Cerebellar cortex (tissue), 1 donor: ENCODE data around the gene POLQ.
"Not testable (repeated sequence)": the region's sequence is repeated elsewhere in the genome, so short reads cannot be mapped to it uniquely, and the experiment has no call there.

Experiments
- DNase-seq: peaks from one replicate; pipeline ENCODE4 v3.0.0-alpha.2; 2015; ENCODE audit warnings: low spot score

Gene POLQ

DNA sequence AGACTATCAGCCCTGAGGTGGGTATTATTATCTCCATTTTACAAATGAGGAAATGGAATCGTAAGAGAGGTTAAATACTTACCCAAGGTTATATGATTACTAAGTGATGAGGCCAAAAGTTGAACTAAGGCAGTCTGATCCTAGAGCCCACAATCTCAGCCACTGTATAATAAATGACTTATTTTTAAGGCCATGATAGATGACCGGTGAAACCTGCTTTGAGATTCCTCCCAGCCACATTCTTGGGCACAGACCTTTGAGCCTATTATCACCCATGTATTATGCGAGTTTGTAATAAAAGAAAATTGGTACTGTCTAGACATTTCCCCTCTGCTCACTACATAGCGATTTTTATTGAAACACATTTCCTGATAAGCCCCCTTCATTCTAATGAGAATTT lies 37.4 kb downstream of the POLQ start:
- DNase-seq, result no peak

DNA sequence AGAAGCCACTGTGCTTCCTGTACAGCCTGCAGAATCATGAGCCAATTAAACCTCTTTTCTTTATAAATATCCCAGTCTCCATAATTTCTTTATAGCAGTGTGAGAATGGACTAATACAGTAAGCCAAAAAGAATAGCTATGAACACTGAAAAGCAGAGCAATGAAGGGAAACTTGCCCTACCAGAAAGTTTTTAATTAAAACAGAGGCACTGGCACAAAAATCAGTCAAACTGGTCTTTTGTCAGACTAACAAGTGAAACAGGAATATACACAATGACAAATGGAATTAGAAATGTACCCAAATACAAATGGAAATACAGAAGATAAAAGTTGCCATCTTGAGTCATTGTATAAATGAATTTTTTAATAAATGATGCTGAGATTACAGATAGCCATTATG lies 40.5 kb downstream of the POLQ start:
- no peak for DNase-seq

DNA sequence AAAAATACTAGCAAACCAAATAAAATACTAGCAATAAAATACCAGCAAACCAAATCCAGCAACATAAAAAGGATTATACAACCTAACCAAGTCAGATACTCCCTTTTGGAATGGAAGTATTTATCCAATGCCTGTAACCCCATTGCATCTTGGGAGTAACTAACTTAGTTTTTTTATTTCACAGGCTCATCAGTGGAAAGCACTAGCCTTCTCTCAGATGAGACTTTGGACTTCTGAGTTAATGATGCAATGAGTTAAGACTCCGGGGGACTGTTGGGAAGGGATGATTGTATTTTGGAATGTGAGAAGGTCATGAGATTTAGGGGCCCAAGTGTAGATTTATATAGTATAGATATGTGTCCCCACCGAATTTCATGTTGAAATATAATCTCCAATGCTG lies 41.2 kb downstream of the POLQ start:
- DNase-seq, result no peak

DNA sequence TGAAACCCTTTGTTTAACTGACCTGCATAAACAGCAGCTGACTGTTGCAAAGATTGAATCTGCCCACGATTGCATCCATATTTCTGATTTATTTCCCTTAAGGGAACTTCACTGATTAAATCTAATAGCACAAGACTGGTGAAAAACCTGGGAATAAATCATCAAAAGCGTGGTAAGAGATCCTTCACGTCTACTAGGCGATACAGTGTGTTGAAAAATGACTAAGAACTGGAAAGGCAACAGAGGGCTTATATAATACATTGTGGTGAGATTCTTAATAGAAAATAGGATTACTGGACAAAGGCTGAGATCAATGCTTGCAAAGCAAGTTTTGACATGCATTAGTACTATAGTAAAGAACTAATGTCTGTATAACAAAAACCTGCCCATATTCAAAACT lies 49.0 kb downstream of the POLQ start:
- no peak for DNase-seq

DNA sequence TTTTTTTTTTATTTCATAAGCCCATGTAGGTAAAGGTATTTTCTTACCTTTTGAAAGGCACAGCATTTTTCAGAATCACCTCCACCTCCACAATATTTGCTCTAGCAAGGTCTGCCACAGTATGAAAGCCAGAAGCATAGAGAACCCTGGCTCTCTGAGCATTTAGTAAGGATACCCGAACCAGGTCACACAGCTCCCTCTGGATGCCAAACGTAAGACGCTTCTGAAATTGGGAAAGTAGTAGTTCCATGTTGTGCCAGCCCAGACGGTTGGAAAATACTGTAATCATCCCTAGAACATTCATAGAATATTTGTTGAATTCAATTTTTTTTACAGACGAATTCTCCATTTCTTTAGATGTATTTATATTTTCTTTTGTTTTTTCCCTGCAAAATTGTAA lies 52.4 kb downstream of the POLQ start:
- DNase-seq, result peak; percentile 2

DNA sequence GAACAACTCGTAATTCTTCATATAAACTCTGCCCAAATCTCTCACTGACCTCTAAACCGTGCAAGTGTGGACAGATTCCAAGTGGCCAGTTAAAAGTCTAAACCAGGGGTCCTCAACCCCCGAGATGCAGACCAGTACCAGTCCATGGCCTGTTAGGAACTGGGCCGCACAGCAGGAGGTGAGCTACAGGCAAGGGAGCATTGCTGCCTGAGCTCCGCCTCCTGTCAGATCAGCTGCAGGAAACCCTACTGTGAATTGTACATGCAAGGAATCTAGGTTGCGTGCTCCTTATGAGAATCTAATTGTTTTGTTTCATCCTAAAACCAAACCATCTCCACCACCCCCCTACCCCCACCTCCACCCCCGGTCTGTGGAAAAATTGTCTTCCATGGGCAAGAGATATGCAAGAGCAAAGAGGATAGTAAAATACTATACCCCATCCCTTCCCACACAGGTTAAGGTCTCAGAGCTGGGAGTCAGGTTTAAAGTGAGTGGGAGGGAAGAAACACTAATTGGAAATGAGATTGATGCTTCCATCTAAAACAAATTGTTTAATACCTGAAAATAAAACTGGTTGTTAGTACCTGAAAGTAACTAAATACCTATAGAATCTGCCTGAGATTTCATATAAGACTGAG lies 54.0 kb downstream of the POLQ start:
- DNase-seq, result no peak

DNA sequence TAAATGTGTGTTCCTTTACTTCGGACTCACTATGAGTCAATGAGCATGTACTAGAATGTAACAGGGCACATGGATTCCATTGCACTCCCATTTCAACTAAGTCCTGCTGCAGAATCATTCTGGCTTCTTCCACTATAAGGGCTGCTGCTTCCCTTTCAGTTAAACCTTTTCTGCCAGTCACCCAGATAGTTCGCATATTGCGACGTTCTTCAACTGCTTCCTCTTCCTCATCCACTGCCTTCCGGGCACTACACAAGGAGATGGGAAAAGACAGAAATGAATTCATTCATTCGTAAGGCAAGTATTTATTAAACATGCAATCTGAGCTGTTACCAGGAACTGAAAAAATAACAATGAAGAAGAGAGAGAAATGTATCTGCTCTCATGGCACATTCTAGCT lies 55.6 kb downstream of the POLQ start:
- no peak for DNase-seq

DNA sequence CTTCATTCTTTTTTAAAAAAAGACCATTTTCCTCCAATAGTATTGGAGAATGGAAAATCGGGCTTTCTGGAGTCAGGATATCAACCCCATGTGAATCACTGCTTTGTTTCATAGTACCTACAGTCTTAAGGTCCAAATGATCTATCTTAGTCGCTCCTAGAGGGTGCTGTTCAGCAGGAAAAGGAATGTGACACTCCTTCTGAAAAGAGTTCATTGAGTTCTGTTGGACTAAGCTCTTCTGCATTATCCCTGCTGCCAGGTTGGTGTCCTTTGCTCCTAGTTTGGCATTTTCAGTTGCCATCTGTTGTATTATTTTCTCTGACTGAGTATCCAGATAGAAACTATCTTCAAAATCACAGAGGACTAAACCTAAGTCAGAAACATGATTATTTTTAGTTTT lies 57.2 kb downstream of the POLQ start:
- DNase-seq, result peak; percentile 79

DNA sequence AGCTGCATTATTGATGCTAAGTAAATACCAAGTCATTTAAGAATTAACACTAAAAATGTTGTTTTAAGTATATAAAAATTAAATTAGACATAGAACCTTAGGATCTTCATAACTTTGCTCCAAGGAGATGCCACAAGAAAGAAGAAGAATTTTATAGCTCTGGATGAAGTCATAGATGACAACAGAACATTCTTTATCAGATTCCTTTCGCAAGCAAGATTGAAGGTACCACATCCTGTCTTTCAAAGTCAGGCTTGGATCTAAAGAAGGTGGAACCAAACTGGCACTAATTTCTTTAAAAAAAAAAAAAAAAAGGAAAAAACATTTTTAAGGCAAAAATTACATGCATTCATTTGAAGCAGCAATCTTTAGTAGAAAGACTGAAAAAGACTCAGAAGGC lies 62.5 kb downstream of the POLQ start:
- no peak for DNase-seq

DNA sequence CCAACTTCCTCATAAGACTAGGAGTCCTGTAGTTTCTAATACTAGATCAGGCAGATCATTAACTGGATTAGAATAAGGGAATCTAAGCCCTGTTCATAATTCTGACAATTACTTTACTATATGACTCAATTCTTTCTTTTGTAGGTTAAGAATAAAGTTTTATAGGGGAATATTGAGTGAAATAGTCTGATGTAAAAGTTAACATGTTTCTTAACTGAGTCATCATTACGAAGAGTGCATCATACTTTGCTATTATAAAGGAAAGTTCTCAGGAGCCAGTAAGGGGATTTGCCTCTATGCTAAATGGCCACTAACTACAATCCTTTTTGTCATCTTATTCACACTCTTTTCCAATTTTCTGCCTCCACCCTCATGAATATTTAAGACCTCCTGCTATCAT lies 63.1 kb downstream of the POLQ start:
- no peak for DNase-seq

DNA sequence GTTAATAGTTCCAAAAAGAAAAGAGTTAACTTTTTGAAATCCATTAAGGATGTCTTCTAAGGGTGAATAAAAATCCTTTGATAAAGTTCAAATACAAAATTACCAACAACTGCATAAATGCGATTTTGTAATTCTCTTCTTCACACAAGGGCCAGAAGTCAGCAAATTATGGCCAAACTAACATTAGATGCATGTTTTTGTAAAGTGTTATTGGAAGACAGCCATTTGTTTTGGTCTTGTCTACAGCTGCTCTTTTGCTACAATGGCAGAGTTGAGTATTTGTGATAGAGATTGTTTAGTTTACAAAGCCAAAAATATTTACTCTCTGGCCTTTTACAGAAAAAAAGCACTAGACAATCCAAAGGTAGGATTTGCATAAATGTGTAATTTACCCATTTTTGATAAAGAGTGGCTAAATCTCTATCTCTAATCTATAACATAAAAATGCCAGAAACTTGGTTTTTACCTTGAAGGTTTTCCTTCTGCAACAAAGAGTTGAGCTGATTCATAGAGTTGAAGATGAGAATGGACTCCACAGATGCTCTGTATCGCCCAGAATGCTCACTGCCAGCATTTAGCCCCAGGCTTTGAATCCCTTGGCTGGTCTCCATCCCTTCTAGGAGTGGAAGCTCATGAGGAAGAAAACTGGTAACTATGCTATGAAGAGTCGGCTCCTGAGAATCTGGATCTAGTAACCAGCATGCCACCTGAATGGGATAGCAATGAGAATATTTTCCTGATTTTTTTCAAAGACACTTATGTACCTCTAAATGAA lies 64.5 kb downstream of the POLQ start:
- DNase-seq, result peak; percentile 13

DNA sequence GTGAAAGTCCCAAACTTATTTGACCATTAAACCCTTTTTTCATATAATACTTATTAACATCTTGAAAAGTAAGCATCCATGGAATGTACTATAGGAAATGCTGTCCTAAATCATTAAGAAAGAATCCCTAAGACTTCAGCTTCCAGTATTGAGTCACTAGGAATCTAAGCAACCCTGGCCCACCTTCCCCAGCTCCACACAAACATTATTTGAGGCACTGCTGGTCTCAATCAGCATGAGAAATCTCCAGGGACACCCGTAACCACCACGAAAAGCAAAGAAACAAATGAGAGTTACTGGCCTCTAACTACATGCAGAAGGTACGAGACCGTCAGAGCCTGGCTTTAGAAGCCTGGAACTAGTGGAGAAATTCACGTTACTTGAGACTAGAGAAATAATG lies 68.2 kb downstream of the POLQ start:
- no peak for DNase-seq

DNA sequence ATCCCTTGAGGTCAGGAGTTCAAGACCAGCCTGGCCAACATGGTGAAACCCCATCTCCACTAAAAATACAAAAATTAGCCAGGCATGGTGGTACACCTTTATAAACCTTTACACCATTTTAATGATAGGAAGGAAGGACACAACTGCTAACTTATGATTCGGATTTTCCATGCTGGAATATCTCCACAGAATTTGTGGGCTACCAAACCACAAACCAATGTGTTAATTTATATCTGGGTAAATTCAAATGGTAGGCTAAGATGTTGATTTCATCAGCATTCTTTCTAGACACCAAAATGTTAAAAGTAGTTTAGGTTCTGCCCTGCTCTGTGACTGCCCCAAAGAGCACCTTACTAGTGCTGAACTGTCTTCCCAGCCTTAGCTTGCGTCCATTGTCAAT lies 72.8 kb downstream of the POLQ start:
- DNase-seq, result no peak

DNA sequence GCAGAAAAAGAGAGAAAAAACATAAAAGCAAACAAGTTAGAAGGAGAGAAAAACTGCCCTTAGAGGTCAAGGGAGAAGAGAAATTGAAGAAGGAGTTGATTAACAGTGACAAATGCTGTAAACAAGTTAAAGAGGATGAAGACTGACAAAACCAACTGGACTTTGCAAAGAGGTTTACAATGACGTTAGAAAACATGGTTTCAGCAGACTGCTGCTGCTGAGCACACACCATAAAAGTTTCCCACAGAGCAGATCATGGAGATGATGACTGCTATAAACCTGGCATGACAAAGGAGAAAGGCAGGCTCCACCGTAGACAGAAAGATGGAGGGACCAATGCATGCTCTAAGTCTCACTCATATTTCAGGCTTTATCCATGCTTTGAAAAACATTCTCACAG lies 78.7 kb downstream of the POLQ start:
- DNase-seq, result no peak

DNA sequence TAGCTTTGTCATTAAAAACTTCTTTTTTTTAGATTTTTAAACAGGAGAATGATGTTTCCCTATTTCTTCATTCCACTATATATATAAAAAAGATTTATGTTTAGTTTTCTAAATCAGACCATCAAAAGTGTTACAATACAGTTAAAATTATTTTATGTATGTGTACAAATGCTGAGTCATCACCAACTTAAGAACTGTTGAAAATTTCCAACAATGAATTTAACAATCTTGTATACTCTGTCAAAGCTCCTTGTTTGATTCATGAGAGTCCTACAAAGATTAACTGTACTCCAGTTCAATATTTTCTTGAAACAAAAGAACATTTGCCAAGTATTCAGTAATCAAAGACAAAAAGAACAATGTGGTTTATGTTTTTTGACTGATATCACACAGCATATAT lies 82.0 kb downstream of the POLQ start:
- DNase-seq, result no peak

DNA sequence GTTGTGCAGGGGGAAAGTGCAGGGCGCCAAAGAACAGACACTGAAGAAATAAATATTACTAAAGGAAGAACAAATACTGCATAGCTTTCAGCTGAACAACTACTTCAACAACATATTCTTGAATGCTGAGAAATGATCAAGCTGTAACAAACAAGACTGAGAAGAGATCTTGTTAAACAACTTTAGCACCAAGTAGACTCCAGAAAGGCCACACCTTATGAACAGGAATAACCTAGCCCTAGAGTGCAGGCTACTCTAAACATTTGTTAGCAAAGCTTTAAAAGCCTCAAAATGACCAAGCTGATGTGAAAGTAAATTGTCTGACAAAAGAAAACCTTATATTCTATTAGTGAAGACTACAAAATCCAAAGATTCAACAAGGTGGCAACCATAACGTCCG lies 83.2 kb downstream of the POLQ start:
- DNase-seq, result no peak

DNA sequence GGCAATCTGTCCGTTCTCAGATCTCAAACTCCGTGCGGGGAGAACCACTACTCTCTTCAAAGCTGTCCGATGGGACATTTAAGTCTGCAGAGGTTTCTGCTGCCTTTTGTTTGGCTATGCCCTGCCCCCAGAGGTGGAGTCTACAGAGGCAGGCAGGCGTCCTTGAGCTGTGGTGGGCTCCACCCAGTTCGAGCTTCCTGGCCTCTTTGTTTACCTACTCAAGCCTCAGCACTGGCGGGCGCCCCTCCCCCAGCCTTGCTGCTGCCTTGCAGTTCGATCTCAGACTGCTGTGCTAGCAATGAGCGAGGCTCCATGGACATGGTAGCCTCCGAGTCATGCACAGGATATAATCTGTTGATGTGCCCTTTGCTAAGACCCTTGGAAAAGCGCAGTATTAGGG lies 94.0 kb downstream of the POLQ start:
- DNase-seq, result not testable (repeated sequence)

DNA sequence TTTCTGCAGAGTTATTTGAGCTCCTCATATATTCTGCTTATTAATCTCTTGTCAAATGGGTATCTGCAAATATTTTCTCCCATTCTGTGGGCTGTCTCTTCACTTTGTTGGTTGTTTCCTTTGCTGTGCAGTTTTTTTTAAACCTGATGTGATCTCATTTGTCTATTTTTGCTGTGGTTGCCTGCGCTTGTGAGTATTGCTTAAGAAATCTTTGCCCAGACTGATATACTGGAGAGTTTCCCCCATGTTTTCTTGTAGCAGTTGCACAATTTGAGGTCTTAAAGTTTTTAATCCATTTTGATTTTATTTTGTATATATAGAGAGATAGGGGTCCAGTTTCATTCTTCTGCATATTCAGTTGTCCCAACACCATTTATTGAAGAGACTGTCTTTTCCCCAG lies 102.3 kb downstream of the POLQ start:
- DNase-seq, result no peak

DNA sequence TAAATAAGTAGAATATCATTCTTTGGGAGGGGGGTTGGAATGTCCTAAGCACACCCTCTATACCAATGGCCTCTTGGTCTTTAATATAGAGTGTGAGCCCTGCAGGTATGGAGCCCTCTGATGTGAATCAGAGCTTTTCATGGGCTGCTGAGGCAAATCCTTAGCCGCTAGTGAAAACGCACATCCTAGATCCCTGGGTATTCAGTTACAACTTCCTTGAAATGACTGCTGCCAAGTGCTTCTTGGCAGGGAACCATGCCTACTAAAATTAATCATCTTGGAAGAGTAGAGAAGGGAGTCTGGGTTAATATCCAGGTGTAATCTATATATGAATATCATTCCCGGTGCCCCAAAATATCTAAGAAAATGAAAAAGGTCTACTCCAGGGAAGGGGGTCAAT lies 109.1 kb downstream of the POLQ start:
- peak; percentile 42 for DNase-seq

DNA sequence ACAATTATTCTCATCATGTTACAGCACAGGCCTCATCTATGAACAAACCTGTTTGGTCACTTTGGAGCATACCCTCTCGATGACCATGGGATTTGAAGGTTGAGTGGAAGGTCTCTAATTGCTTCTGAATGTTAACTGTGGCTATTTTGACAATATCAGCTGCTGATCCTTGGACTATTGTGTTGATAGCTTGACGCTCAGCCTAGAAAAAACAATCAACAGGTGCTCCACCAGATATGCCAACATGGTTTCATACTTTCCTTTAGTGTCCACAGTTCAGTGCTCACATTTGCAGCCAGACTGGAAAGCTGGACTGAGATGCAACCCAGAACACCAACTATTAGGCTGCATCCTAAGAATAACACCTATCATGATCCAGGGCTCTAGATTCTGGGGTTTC lies 109.7 kb downstream of the POLQ start:
- no peak for DNase-seq

DNA sequence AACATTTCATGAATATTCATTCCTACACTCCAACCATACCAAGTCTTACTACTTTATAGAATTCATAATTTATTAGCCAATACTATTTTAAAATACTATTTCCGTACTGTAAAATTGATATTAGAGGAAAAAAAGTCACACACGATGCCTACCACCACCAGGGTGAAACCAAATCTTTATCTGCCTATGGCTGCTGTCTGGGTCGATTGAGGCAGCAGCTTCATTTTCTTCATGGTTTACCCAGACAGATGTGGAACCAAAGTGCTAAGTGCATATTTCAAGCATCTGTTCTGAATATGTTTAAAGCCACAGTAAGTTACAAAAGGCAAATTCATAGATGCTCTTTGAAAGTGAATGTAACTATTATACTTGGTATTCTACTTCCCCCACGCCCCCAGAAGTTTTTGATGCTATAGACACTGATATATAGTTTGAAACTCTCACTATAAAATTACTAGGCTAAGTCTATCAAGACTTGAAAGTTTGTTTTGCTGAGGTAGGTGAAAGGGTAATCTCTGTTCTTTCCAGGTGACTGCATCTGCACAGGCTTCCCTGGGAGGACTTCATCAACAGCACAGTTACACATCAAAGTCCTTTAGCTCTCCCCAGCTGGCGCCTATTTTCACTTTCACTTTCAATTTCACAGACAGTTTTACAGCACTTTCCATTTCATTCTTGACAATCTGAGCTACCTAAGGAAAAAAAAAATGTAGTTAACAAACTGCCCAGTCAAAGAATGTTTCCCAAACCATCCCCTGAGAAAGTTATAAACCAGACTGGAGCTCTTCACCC lies 113.9 kb downstream of the POLQ start:
- DNase-seq, result no peak

DNA sequence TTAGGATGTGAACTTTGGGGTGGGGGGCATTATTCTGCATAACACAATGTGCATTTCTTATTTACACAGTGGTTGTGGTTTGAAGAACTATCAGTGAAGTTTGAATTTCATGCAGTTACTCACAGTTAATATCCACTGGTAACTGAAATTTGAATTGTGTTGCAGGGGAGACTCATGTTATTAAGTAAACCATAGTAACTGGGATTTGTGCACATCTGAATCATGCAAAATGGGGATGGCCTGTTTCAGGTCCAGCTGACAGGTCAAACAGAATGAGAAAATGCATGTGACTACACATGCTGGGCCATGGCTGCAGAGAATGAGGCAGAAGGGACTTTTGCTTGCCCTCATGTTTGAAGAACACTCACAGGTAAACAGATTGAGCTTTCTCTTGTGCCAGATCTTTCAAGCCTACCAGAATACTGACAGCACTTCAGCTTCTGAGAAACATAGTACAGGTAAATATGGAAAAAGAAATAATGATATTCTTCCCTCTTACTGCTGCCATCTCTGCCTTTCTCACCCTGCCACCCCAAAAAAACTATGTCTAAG lies 115.0 kb downstream of the POLQ start:
- DNase-seq, result no peak

DNA sequence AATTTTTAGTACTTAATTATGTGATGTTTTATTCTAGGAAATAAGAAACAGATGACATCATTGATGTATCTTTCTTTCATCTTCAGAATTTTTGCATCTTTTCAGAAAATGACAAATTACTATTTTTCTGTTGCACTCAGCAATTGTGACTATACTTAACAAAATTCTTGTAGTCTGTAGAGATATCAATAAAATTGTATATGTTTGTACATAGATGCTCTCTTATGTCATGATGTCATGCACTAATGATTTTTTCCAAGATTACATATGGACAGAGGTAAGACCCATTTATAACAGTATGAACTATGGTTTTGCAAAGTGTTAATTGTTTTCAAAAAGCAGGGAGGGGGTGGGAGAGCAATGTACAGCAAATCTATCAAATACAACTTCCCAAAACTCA lies 121.2 kb downstream of the POLQ start:
- no peak for DNase-seq
